Fibroblast of the conjunctiva (primary cell): ENCODE results near the gene PTPRT.
A peak's percentile ranks its signal among the peaks of the same experiment; 100 is the strongest.
"Not testable (repeated sequence)": the region's sequence is repeated elsewhere in the genome, so short reads cannot be mapped to it uniquely, and the experiment has no call there.

Experiments used
- DNase-seq: peaks from one replicate; pipeline ENCODE4 v3.0.0-alpha.2; 2010; ENCODE audit warnings: low read depth

Gene PTPRT

DNA sequence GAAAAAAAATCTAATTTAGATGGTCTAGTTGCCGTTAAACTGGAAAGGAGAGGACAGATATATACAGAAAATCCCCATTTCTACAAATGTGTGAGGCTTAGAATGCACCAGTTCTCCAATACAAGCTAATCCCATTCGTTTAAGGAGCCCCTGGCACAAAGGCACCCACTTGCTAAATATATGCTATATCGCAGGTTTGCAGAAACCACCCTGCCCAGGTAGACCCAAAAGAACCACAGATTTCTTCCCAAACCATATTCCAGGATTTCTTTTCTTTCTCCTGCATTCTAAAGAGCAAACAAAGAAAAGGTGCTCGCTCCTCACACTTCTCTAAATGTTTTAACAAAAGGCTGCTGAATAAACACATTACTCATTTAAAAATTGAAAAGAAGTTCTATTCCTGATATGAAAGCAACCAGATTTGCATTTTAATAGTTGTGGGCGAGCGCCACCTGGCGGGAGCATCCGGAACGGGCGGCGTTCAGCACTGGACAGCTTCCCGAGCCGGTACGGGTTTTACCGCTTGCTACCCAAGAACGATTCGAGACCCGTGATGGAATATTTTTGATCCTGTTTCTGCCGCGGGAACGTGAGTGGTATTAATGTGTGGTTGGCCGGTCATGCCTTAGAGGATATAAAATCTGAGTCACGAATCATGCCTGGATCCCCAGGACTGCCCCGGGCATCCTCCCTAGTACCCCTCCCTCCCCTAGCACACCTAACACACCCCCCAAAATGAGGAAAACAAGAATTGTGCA lies 2.1 kb downstream of the PTPRT start:
- peak; percentile 16 for DNase-seq

GRCh38 chr20:43186312-43186711 lies 3.4 kb downstream of the PTPRT start:
- no peak for DNase-seq

DNA sequence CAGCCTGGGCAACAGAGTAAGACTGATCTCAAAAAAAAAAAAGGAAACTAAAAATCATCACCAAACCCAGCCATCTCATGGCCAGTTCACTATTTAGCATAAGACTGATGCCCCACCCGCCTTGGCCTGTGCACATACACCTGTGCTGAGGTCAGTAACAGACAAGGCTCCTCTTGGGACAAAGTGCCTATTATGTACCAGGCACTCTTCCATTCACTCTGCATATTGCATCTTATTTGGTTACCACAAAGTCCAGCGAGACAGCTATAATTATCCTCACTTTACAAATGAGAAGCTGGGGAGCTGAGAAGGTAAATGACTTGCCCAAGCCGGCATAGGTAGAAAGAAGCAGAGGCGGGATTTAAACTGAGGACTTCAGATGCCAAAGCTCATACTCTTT lies 3.8 kb downstream of the PTPRT start:
- no peak for DNase-seq

DNA sequence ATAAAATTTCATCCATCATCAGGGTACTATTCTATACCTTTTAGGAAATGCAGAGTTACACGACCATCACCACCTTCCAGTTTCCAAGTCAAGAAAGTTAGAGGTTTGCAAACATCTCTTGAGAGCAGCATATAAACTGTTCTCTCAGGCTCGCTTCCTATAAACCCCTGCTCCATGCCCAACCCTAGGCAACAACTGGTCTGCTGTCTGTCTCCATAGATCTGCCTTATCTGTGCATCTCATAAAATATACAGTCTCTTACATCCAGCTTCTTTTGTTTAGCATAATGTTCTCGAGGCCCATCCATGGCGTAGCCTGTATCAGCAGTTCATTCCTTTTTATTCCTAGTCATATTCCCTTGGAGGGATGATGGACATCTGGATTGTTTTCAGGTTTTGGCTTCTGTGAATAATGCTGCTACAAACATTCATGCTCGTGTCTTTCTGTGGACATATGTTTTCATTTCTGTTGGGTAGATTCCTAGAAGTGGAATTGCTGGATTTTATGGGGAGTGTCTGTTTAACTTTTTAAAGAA lies 6.1 kb downstream of the PTPRT start:
- no peak for DNase-seq

DNA sequence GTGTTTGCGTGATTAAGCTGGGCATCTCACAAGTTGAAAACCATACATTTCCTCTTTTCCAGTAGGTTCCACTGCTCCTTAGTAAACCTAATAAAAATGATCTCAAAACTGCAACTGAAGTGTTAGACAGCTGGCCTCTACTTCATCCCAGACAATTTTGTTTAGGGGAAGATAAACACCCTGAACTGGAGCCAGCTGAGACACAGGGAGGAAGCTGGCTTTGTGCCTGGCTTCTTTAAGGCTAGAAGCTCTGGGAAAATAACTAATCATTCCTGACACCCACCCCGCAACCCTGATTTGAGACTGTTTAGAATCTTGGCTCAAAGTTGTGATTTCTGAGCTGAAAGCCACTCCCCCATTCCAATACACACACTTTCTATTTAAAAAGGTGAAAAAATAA lies 11.6 kb downstream of the PTPRT start:
- no peak for DNase-seq

DNA sequence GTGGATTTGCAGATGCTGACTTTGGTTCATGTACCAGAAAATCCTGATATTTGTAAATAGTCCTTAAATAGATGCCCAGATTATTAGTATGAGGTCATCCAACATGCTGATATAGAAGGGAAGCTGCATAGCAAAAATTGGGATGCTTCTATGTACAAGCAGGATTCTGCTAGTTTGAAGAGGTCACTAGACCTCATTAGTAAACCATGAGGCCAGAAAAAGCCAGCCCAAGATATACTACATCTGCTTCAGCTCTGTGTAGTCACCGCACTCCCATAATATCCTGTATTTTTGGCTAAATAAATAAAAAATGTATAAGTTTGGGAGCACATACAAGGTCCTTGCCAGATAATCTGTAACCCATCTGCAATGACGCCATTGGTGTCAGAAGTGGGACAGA lies 13.0 kb downstream of the PTPRT start:
- no peak for DNase-seq

DNA sequence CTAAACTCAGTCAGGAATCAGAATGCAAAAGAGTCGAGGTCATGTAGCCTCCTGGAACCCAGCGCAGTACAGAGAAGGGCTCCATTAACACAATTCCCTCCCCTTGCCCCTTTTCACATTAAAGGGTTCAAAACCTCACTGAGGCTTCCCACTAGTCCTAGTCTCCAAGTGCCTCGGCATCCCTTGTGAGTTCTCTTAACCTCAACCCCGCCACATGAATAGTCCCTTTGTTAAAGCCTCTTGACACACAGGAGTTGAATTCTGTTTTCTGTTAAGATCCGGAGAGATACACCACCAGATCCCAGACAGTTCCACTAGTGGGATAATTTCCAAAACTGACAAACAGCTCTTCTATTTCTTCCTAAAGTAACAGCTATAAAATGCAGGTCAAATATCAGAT lies 17.8 kb downstream of the PTPRT start:
- DNase-seq = no peak

- DNase-seq = no peak
Measured at GRCh38 chr20:43170771-43171170, 18.9 kb downstream of the PTPRT start.

- no peak for DNase-seq
Measured at GRCh38 chr20:43167615-43168014, 22.1 kb downstream of the PTPRT start.

GRCh38 chr20:43167021-43167420 lies 22.7 kb downstream of the PTPRT start:
- no peak for DNase-seq

DNA sequence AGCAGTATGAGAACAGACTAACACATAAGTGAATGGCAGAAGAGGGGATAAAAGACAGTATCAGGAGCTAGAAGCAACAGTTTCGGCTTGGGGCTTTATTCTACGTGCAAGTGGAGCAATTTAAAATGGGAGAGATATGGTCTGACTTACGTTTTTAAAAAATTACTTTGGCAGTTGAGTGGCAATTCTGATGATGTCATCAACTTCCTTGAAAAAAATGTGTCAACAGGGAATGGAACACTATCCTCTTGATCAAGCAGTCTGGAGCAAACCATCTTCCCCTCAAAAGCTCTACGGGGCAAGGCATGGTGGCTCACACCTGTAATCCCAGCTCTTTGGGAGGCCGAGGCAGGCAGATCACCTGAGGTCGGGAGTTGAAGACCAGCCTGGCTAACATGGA lies 24.1 kb downstream of the PTPRT start:
- DNase-seq = no peak

GRCh38 chr20:43164736-43165135 lies 25.0 kb downstream of the PTPRT start:
- not testable (repeated sequence) for DNase-seq

DNA sequence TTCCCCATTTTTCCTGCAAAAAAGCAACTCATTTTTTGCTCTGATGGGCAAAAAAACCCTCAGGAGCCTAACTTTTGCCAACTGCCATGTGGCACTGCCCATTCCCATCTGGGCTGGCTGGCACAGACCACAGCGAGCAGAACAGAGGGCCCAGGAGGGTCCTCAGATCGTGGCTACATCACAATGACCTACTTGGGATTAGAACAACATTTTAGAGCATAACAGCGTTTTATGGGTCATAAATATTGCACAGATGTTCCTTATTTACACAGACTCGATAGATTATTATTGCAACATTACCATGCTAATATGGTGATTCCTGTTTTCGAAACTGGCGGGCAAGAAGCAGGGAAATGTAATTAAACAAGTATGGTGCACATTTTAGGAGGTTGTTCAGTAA lies 28.0 kb downstream of the PTPRT start:
- no peak for DNase-seq

DNA sequence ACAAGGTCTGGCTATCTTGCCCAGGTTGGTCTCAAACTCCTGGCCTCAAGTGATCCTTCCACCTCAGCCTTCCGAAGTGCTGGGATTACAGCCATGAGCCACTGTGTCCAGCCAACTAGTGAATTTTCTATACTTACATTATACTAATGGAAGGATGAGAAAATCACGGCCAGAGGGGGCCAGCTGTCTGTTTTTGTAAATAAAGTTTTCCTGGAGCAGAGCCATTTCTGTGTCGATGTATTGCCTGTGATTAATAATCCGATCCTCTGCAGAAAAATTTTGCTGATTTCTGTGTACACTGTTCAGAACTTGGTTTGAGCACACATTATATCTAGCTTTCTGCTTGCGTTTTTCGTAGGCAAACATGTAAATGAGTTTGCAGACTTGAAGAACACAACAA lies 28.8 kb downstream of the PTPRT start:
- DNase-seq = no peak

- DNase-seq = no peak
Measured at GRCh38 chr20:43159994-43160393, 29.7 kb downstream of the PTPRT start.

GRCh38 chr20:43155366-43156100 lies 34.2 kb downstream of the PTPRT start:
- DNase-seq = no peak

DNA sequence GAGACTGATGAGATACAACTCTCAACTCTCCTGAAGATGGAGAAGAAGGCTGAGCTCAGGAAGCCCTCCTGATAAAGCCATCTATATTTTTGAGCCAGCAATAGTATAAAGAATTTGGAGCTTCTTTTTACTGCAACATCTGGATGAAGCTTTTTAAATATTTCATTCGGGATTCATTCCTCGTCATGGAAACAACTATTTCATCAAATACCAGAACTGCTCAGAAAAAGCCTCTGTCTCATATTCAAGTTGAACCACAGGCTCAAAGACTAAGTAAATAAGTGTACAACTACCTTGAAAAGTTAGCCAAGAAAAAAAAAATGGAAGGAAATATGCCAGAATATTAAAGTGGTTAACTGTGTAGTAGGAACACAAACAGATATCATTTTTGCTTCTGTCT lies 37.8 kb downstream of the PTPRT start:
- DNase-seq = no peak

DNA sequence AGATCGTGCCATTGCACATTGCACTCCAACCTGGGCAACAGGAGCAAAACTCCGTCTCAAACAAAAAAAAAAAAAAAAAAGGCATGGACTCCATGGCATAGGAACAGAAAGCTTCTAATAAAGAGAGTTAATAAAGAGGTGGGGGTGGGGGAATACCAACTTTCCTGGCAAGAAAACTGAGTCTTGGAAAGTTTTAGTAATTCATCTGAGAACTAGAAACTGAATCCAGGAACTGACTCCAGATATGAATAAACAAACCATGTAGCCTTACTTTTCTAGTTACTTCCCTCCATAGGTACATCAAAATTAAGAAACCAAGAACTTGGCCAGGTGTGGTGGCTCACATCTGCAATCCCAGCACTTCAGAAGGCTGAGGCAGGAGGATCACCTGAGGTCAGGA lies 38.5 kb downstream of the PTPRT start:
- no peak for DNase-seq

- DNase-seq = no peak
Measured at GRCh38 chr20:43140726-43141125, 49.0 kb downstream of the PTPRT start.

- DNase-seq = no peak
Measured at GRCh38 chr20:43138061-43138770, 51.5 kb downstream of the PTPRT start.

DNA sequence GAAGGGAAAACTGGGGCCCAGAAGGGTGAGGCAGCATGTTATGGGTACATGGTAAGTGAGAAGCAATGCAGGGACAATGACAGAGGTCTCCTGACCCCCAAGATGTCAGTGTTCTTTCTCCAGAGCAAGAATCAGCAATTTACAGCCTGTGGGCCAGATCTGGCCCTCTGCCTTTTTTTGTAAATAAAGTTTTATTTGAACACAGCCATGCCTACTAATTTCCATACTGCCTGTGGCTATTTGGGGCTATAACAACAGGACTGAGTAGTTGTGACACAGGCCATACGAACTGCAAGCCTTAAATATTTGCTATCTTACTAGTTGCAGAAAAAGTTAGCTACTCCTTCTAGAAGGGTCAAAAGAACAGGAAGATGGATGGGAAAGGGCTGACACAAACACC lies 52.5 kb downstream of the PTPRT start:
- DNase-seq = no peak

GRCh38 chr20:43124241-43124640 lies 65.5 kb downstream of the PTPRT start:
- no peak for DNase-seq

- no peak for DNase-seq
Measured at GRCh38 chr20:43123180-43123579, 66.5 kb downstream of the PTPRT start.
